Adrenal gland (tissue), 5 donors: ENCODE data around the gene KCNT2.

Experiments used
- POLR2A ChIP-seq, 2 donors: fragments of 450-650 bp; IDR thresholded peaks; one replicate each; pipeline ENCODE4 v1.6.1; 2017; ENCODE audit warnings: antibody characterized with exemption in 2 of 2, mild to moderate bottlenecking in 2 of 2, moderate library complexity in 1 of 2
- TF ChIP-seq, protein P1 (sequence below), 6 experiments: fragments of 450-650 bp in 4 of 6; fragments of 200-600 bp in 2 of 6; sonication (generic) in 1 of 6; IDR thresholded peaks; 1 replicate in 5 of 6; 2 replicates in 1 of 6; pipeline versions ENCODE4 v1.5.1 to v1.8.0; 2016 to 2021; ENCODE audit warnings: antibody characterized with exemption in 6 of 6, mild to moderate bottlenecking in 2 of 6, moderate library complexity in 1 of 6
- donor health status: DM: no; HTN: no; CAD: no.

GRCh38 chr1:196467230-196467925 is 140.9 kb downstream of the KCNT2 start:
- TF ChIP-seq, protein P1, sequence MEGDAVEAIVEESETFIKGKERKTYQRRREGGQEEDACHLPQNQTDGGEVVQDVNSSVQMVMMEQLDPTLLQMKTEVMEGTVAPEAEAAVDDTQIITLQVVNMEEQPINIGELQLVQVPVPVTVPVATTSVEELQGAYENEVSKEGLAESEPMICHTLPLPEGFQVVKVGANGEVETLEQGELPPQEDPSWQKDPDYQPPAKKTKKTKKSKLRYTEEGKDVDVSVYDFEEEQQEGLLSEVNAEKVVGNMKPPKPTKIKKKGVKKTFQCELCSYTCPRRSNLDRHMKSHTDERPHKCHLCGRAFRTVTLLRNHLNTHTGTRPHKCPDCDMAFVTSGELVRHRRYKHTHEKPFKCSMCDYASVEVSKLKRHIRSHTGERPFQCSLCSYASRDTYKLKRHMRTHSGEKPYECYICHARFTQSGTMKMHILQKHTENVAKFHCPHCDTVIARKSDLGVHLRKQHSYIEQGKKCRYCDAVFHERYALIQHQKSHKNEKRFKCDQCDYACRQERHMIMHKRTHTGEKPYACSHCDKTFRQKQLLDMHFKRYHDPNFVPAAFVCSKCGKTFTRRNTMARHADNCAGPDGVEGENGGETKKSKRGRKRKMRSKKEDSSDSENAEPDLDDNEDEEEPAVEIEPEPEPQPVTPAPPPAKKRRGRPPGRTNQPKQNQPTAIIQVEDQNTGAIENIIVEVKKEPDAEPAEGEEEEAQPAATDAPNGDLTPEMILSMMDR (IDR thresholded peaks at IDR 0.05): no peak
- TF ChIP-seq POLR2A (IDR thresholded peaks at IDR 0.05): no peak
